ENCODE data around the gene USP33.
"Not testable (repeated sequence)": the region's sequence is repeated elsewhere in the genome, so short reads cannot be mapped to it uniquely, and the experiment has no call there.

Gene USP33

GRCh38 chr1:77759071-77760028 is at the start of gene USP33:
TSS of gene USP33 (minus strand) at chr1:77759852. CDS start at chr1:77741697, 18,155 bp downstream.
- peak; percentile 95 for DNase-seq

GRCh38 chr1:77803371-77803770 is 43.7 kb upstream of the USP33 start:
- DNase-seq, result no peak

GRCh38 chr1:77802026-77802425 is 42.4 kb upstream of the USP33 start:
- DNase-seq, result no peak

- DNase-seq, result no peak
These were observed 38.3 kb upstream of the USP33 start for GRCh38 chr1:77797991-77798390.

GRCh38 chr1:77796695-77797405 is 37.2 kb upstream of the USP33 start:
- DNase-seq, result no peak

- DNase-seq, result no peak
These were observed 34.9 kb upstream of the USP33 start for GRCh38 chr1:77794550-77794949.

GRCh38 chr1:77786093-77786741 is 26.6 kb upstream of the USP33 start:
- not testable (repeated sequence) for DNase-seq

- no peak for DNase-seq
These were observed 23.5 kb upstream of the USP33 start for GRCh38 chr1:77783141-77783540.

GRCh38 chr1:77781683-77782082 is 22.0 kb upstream of the USP33 start:
- no peak for DNase-seq

- DNase-seq, result peak; percentile 86
These were observed 20.1 kb upstream of the USP33 start, which contains the start of gene MIGA1 for GRCh38 chr1:77779529-77780281. TSS of gene MIGA1 (plus strand) at chr1:77779649. CDS start at chr1:77783253, 3,604 bp downstream.

GRCh38 chr1:77776007-77776700 is 16.5 kb upstream of the USP33 start:
- DNase-seq, result no peak

GRCh38 chr1:77768006-77768405 is 8.4 kb upstream of the USP33 start:
- DNase-seq, result no peak

GRCh38 chr1:77762072-77762476 is 2.4 kb upstream of the USP33 start:
- no peak for DNase-seq

GRCh38 chr1:77757603-77758002 is 2.0 kb downstream of the USP33 start:
- no peak for DNase-seq

GRCh38 chr1:77757066-77757584 is 2.5 kb downstream of the USP33 start:
- no peak for DNase-seq

- no peak for DNase-seq
These were observed 3.4 kb downstream of the USP33 start for GRCh38 chr1:77756052-77756754.

GRCh38 chr1:77749489-77749888 is 10.2 kb downstream of the USP33 start:
- DNase-seq, result not testable (repeated sequence)

GRCh38 chr1:77744576-77744975 is 15.1 kb downstream of the USP33 start:
- no peak for DNase-seq

GRCh38 chr1:77742011-77742555 is 17.6 kb downstream of the USP33 start:
- DNase-seq, result no peak

GRCh38 chr1:77741316-77741715 is 18.3 kb downstream of the USP33 start:
- DNase-seq, result no peak

GRCh38 chr1:77739235-77739634 is 20.4 kb downstream of the USP33 start:
- DNase-seq, result no peak
